CD4-positive, alpha-beta T cell treated with Interleukin-4 for 1 hour (primary cell): ENCODE results near the gene SYNPO2.

ENCODE experiments used
- DNase-seq, 2 donors: peaks; one replicate each; pipeline ENCODE4 v3.0.0-alpha.2; 2020 to 2022

The SYNPO2 gene

GRCh38 chr4:119070301-119070700 is 181.6 kb downstream of the SYNPO2 start:
- DNase-seq = no peak

- no peak for DNase-seq
These were observed 192.3 kb downstream of the SYNPO2 start for GRCh38 chr4:119080721-119081541.

GRCh38 chr4:119081542-119081859 is 192.8 kb downstream of the SYNPO2 start:
- DNase-seq = no peak

DNA sequence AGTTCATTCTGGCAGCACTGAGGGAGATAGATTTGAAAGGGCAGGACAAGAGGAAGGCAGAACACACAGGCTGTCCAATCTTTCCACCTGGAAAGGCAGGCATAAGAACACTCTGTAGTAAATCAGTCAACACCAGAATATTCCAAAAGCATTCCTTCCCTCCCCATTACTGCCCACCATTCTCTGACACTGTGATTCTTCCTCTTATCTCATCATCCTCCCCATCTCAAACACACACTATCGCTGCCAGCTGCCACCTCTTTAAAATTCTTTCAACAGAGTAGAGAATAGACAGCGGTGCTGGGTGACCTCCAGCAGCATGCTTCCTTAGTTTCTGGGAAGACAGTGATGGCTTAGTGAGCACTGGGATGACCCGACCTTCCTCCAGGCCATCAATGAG is 193.3 kb downstream of the SYNPO2 start:
- DNase-seq = no peak

GRCh38 chr4:119082661-119083060 is 194.0 kb downstream of the SYNPO2 start:
- no peak for DNase-seq

DNA sequence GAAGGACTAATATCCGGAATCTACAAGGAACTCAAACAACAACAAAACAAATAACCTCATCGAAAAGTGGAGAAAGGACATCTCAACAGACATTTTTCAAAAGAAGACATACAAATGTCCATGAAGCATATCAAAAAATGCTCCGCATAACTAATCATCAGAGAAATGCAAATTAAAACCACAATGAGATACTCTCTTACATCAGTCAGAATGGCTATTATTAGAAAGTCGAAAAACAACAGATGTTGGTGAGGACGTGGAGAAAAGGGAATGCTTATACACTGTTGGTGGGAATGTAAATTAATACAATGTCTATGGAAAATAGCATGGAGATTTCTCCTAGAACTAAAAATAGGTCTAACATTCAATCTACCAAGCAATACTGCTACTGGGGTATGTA is 195.9 kb downstream of the SYNPO2 start:
- DNase-seq = no peak

DNA sequence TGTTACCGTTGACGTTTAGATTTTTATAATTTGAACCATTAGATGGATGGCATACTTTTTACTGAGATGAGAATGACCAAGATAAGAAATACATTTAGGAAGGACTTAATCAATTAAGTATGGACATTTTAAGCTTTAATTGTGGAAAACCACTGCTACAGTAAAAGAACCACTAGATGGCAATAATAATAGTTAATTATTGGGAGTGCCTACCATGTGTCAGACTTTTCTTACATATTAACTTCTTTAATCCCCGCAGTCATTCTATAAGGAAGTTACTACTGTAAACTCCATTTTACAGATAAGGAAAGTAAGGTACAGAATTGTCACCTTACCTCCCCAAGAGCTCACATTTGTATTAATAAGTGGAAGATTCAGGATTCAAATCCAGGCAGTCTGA is 198.5 kb downstream of the SYNPO2 start:
- DNase-seq = peak in 1 of 2 donors; percentile 13

- no peak for DNase-seq
These were observed 199.0 kb downstream of the SYNPO2 start for GRCh38 chr4:119087656-119088055.

- no peak for DNase-seq
These were observed 204.6 kb downstream of the SYNPO2 start for GRCh38 chr4:119093042-119093827.

GRCh38 chr4:119097282-119097900 is 208.7 kb downstream of the SYNPO2 start:
- DNase-seq = no peak

GRCh38 chr4:119098306-119098705 is 209.7 kb downstream of the SYNPO2 start:
- DNase-seq = no peak

- DNase-seq = no peak
These were observed 210.7 kb downstream of the SYNPO2 start for GRCh38 chr4:119099227-119099810.

DNA sequence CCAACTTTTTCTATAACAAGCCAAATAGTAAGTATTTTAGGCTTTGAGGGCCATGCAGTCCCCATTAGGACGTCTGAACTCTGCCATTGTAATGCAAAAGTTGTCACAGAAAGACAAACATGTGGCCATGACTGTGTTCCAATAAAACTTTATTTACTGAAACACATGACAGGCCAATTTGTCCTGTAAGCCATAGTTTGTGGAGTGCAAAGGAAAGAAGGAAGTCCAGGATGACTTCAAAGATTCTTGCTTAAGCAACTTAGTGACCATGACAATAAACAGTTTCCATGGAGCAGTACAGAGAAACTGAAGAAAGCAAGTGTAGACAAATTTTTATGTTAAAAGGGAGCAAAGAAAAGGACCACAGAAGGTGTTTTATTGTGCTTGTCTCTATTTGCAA is 212.0 kb downstream of the SYNPO2 start:
- DNase-seq = no peak

GRCh38 chr4:119103263-119103662 is 214.6 kb downstream of the SYNPO2 start:
- DNase-seq = peak in 1 of 2 donors; percentile 16

DNA sequence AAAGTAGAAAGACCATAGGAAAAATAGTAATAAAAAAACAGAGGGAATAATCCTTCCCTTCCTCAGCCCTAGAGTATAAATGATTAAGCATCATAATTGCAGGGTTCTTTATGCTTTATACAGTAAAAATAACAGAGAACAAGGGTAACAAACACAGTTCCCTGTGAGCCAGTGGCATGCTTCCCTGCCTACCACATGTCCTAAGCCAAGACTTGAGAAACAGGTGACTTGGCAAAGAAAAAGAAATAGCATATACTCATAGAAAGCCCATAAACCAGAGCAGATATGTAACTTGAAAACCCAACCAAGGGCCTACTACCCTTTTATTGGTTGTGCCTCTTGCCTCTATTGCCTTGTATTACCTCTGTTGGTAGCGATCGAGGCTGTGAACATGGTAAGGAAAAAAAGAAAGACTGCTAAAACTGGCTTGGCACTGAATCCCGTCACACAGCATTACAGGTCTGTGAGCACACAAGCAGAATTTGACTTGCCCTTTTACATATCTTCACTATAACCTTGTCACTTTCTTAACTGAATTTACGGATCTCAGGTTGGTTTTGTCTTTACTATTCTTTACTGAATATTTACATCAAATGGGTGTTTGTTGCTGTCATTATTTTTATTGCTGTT is 216.1 kb downstream of the SYNPO2 start:
- DNase-seq = no peak

GRCh38 chr4:119105605-119106004 is 217.0 kb downstream of the SYNPO2 start:
- no peak for DNase-seq

GRCh38 chr4:119106036-119107000 is 217.7 kb downstream of the SYNPO2 start:
- DNase-seq = no peak

GRCh38 chr4:119110121-119110520 is 221.5 kb downstream of the SYNPO2 start:
- no peak for DNase-seq
